Measurements from ENCODE around the gene ZNF487.

ZNF487 gene

DNA sequence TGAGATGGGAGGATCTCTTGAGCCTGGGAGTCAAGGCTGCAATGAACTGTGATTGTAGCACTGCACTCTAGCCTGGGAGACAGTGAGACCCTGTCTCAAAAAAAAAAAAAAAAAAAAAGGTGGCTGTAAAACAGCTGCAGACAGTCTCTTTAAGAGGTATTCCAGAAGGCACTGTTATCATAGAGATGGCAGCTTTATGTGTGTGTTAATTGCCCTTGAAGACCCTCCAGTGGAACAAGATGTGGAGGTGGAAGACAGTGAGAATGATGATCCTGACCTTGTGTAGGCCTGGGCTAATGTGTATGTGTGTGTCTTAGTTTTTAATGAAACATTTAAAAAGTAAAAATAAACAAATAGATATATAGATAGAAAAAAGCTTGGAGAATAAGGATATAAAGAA is 66.0 kb downstream of the ZNF487 start:
- TF ChIP-seq, protein P1, sequence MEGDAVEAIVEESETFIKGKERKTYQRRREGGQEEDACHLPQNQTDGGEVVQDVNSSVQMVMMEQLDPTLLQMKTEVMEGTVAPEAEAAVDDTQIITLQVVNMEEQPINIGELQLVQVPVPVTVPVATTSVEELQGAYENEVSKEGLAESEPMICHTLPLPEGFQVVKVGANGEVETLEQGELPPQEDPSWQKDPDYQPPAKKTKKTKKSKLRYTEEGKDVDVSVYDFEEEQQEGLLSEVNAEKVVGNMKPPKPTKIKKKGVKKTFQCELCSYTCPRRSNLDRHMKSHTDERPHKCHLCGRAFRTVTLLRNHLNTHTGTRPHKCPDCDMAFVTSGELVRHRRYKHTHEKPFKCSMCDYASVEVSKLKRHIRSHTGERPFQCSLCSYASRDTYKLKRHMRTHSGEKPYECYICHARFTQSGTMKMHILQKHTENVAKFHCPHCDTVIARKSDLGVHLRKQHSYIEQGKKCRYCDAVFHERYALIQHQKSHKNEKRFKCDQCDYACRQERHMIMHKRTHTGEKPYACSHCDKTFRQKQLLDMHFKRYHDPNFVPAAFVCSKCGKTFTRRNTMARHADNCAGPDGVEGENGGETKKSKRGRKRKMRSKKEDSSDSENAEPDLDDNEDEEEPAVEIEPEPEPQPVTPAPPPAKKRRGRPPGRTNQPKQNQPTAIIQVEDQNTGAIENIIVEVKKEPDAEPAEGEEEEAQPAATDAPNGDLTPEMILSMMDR (IDR thresholded peaks at IDR 0.05; ENCODE audit: low read depth, low read length): no peak
- DNase-seq (ENCODE audit: extremely low read depth, low read depth): no peak

DNA sequence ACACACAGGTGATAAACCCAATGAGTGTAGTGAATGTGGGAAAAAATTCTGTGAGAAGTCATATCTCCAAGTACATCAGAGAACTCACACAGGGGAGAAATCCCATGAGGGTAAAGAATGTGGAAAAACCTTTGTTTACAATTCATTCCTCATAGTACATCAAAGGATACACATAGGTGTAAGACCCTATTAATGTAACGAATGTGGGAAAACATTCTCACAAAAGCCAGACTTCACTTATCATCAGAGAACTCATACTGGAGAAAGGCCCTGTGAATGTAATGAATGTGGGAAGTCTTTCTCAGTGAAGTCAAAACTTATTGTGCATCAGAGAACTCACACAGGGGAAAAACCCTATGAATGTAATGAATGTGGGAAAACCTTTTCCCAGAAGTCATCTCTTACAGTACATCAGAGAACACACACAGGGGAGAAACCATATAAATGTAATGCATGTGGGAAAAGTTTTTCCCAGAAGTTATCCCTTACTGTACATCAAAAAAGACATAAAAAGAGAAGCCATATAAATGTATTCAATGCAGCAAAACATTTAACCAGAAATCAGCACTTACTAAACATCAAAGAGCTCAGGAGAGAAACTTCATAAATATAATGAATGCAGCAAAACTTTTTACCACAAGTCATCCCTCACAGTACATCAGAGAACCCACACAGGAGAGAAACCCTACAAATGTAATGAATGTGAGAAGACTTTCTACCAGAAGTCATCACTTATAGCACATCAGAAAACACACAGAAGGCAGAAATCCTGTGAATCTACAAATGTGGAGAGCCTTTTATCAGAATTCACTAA is 87.7 kb downstream of the ZNF487 start:
- TF ChIP-seq, protein P1 (IDR thresholded peaks at IDR 0.05; ENCODE audit: low read depth, low read length): no peak
- no peak for DNase-seq (ENCODE audit: extremely low read depth, low read depth)
